Activated T-helper 9 cell treated with anti-CD3 and anti-CD28 coated beads, Interleukin-2, amount 50 U/mL, for 16 hours (primary cell): ENCODE measurements around the gene LRIT3.
"Not testable (repeated sequence)": the region's sequence is repeated elsewhere in the genome, so short reads cannot be mapped to it uniquely, and the experiment has no call there.

Experiments
- DNase-seq: peaks from one replicate; pipeline ENCODE4 v3.0.0-alpha.2; 2020; ENCODE audit warnings: low read depth

The LRIT3 gene

DNA sequence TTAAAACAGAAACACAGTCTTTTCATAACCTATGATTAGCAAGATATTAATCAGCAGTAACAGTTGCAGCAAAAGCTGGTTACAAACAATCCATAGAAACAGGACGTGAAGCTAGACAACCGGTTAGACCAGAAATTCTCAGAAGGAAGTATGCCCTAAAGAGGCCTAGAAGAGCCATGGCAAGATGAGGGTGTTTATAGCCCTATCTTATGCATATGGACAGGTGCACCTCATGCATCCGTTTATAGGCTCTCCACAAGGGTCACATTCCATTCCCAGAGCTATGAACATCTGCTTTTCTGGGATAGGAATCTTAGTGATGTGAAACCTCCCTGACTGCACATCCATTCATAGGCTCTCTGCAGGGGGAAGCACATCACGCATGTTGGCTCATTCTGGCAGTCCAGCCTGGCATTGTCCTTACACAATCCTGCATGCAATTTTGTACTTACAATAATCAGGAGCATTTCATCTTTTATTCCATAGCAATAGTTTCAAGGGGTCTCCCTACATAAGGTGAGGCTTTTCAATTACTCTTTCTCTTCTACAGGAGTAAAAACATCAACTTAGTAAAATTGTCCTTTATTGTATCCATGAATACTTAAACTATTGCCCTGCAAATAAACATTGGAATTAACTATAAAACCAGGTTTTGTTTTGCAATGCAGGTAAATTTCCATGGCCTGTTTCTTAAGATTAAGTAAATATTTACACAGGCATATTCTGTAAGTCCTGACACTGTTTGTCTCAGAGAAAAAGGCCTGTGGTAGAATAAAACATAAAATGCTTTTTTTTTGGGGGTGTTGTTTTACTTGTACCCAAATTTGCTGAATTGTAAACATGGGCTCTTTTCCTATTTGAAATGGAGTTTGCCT, 11.8 kb downstream of the LRIT3 start:
- not testable (repeated sequence) for DNase-seq

DNA sequence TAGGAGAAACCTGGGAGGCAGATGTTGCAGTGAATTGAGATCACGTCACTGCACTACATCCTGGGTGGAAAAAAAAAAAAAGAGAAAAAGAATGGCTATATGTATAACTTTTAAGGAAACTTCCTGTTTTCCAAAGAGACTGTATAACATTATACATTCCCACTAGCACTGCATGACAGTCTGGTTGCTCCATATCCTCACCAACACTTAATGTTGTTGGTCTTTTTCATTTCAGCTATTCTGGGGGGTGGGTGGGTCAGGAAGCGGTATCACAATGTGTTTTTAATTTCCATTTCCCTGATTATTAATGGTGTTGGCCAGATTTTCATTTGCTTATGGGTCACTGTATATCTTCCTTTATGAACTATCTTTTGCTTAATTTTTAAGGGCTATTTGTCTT, 13.4 kb downstream of the LRIT3 start:
- no peak for DNase-seq

DNA sequence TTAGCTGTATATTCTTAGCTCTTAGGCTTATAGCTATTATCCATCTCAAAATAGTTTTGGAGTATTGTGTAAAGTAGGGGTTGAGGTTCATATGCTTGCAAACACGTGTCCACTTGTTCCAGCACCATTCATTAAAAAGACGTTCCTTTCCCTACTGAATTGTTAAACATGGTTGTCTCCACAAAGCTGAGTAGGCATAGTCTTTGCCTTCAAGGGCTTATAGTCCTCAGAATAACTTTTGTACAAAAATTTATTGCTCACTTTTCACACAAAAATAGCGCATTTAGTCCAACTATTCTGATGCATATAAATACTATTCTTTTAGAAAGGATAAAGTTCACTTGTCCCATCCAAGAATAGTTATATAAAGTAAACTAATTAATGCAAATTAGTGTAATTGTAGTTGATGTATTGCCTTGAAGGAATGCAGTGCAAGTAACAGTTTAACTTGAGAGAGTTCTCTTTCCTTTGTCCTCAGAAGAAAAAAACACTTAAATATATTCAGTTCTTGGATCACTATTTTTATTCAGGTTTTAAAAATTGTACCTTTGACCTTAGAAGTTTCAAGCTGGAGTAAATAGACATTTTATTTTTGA, 14.1 kb downstream of the LRIT3 start:
- no peak for DNase-seq

DNA sequence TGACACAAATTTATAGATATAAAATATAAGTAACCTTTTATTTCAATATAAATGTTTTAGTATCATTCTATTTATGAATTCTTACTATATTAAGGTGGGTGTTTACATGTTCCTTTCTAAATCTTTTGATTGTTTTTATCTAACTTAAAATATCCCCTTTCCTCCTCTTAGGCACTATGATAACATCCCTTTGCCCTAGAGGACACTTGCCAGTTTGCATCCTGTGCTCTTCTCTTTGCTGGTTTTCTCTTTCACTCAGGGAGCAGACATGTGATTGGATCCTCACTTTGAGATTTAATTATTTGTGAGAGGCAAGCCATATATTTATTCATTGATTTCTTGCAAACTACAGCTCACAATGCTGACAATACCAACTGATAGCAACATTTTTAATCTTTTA, 16.2 kb downstream of the LRIT3 start:
- no peak for DNase-seq

DNA sequence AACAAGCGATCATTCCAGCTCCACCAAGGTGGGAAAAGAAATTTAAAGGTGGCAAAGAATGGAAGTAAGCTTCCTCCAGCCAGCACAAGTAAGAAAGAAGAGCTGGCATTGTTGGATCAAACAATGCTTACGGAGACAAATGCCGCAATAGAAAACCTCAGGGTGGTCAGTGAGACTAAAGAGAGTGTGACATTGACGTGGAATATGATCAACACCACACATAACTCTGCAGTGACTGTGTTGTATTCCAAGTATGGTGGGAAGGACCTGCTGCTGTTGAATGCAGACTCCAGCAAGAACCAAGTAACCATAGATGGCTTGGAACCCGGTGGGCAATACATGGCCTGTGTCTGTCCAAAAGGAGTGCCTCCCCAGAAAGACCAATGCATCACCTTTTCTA, 22.2 kb downstream of the LRIT3 start:
- DNase-seq: no peak

DNA sequence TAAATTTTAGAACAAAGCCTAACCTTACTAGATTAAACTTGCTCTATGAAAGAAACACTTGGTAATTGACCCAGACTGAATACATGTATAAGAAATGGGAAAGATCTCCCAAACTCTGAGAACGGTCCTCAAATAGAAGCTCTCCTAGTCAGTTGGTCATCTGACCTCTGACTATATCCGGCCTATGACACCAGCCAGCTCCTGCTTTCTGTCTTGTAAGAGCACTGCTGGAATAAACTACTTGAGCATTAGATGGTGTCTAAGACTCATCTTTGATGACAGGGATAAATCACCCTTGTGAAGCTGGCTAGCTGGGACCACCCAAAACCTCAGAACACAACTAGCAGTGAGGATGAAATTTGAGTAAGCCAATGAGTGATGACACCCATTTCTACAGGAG, 24.2 kb downstream of the LRIT3 start:
- no peak for DNase-seq

DNA sequence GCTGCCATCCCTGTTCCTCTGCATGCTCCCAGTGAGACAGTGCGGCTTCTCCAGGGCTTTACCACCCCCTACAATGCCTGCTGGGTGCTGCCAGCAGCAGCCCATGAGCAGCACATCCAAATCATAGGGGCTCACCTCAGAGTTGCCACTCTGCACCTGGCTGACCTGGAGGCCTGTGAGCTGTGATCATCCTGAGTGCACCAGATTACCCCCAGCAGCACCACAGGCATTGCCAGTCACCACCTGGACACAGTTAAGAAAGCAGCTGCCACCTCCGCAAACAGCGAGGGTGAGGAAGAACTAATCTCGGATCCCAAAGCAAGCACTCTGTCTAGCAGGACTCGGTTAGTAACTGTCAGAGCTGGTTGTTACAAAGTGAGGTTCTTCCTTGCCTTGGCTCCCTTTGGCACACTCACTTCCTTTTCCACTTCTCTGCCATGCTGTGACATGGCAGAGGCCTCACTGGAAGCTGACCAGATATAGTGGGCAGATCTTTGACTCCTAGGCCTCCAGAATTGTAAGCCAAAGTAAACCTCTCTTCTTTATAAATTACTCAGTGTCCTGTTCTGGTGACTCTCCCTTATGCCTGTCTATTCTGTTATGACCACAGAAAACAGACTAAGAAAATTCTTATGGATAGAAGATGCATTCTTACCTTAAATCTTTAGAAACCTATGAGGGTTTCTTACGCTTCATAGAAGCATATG, 25.2 kb downstream of the LRIT3 start:
- DNase-seq: no peak

DNA sequence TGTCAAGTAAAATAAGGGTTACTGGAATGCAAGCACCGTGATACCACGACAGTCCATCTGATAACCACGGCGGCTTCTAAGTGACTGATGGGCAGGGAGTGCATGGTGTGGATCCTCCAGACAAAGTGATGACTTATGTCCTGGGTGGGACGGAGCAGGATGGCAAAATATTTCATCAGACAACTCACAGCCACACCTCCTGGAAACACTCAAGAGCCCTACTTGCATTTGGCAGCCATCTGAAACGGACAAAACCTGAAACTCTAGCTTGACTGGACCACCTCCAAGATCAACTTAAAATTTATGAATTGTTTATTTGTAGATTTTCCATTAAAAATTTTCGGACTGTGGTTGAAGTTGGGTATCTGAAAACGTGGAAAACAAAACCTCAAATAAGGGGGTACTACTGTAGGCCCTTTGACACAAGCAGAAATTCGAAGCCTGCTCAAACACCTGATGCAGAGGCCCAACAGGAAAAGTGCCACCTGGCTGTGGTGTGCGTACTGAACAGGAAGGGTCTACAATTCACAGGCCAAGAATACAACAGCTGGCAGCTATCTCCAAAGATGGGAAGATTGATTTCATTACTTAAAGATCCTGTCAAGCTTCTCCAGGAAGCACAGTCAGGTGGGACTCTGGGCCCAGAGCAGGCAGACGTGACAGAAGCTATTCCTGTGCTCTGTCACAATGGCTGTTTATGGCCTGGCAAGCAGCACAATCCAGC, 26.0 kb downstream of the LRIT3 start:
- no peak for DNase-seq

DNA sequence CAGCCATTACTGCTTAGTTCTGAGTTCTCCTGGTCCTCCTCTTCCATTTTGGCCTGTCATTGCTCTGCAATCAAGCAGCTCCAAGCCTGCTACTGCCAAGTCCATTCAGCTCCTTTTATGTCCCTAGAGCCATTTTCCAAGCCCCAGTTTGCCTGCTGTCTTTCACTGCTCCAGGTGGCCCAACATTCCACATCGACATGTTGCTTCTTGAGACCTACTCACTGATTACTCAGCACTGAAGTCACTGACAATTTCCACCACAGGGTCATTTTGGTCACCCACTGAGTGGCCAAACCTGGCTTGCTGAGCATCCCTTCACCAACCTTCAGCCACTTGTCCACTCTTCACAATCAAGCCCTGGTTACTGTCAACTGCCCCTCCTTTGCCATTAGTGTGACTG, 27.2 kb downstream of the LRIT3 start:
- no peak for DNase-seq

DNA sequence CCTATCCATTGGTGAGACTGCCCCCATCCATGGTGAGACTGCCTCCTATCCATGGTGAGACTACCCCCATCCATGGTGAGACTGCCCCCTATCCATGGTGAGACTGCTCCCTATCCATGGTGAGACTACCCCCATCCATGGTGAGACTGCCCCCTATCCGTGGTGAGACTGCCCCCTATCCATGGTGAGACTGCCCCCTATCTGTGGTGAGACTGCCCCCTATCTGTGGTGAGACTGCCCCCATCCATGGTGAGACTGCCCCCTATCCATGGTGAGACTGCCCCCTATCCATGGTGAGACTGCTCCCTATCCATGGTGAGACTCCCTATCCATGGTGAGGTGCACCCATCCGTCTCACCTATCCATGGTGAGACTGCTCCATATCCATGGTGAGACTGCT, 27.6 kb downstream of the LRIT3 start:
- not testable (repeated sequence) for DNase-seq

DNA sequence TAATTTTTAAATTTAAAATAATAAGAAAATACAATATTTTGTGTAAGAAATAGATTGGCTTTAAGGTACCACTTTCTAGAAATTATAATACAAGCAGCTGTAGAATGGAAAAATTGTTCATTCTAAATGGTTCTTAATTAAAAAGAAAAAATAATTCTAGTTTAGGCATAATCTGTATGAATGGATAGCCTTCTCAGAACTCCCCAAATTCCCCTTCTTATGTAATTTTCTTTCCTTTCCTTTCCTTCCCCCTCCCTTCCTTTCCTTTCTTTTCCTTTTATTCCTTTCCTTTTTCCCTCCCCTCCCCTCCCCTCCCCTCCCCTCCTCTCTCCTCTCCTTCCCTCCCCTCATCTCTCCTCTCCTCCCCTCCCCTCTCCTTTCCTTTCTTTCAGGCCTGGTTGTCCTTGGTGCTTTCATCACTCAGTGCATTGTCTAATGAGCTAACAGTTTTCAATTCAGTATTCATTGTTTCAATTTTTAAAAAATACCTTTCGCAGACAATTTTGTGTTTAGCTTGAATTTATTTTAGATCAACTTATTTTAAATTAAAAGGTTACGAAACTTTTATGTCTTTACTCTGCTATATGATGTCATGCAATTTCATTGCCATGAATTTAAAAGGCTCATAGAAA, 28.8 kb downstream of the LRIT3 start:
- no peak for DNase-seq

DNA sequence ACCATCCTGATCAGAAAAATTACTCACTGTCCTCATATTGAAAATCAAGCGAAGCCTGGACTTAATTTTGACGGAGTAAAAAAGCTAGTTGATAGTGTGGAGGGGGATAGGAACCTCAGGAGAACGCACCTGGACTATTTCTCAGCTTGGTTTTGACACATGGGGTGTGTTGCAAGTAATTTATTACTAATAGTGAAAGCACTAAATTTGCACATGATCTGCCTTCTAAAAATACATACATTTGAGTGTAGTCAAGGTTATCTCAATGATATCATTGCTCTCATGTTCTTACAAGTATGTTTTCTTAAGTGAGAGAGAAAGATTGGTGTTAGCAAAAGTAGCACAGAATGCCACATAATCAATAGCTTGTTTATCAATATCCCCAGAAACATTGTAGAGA, 29.5 kb downstream of the LRIT3 start:
- DNase-seq: no peak

DNA sequence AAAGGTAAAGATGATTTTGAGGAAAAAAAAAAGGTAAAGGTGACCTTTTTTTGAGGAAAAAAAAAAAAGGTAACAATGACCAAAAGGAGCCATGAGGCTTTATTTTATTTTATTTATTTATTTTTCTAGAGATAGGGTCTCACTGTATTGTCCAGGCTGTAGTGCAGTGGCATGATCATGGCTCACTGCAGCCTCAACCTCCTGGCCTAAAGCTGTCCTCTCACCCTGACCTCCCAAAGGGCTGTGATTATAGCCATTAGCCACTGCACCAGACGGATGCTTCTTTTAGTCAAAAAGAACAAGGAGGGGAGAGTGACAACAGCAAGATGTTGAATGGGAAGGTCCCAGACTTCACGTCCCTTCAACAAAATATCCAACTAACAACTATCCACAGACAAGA, 30.4 kb downstream of the LRIT3 start:
- DNase-seq: no peak

DNA sequence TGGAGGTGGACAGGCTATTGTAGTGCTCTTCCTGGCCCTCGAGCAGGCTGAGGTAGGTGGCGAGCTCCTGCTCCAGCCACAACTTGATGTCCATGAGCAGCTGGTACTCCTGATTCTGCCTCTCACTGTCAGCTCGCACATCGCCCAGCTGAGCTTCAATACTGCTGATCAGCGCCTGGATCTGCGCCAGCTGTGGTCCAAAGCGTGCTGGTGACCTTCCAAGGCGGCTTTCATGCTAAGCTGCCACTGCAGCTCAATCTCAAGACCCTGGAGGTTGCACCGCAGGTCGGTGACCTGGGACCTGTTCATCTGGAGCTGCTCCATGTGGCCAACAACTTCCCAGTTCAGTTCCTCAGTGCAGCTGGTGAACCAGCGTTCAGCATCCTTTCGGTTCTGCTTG, 31.2 kb downstream of the LRIT3 start:
- no peak for DNase-seq

DNA sequence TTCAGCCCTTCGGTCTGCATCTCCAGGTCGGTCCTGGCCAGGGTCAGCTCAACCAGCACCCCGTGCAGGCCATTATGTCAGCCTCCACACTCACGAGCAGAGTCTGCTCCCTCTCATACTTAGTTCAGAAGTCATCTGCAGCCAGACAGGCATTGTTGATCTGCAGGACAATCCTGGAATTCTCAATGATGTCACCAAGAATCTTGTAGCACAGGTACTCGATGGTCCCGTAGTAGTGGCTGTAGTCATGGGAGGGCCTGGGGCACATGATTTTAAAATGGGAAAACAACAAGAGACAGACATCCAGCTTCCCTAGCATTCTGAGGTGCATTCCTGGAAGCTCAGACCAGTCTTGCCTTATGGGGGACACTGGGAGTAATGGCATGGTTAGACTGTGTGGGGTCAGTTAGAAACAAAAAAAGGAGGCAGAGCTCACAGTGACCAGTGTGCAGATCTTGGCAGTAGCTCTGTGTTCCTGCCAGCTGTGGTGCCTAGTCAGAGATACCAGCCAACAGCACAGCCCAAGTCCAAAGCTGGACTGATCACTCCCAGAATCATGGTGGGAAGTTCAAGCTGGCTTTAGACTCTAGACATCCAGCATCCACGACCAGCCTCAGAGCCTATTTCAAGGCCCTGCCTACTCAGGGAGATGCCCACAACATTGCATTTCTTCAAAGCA, 31.9 kb downstream of the LRIT3 start:
- DNase-seq: no peak

DNA sequence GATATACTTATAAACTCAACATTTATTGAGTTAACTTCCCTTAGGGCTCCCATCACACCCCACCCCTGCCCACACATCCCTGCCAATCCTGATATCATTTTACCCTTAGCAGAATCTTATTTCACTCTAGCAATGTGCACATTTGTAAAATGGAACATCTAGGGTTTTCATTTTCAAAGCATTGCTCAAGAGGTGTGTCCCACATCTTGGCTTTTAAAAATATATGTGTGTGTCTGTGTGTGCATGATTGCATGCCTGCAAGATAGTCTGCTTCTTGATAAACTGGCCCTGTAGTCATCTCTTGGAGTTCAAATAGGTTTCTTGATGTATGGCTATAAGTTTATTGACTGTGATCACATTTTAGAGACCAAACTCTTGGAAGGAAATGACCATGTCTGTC, 38.4 kb downstream of the LRIT3 start:
- DNase-seq: no peak

DNA sequence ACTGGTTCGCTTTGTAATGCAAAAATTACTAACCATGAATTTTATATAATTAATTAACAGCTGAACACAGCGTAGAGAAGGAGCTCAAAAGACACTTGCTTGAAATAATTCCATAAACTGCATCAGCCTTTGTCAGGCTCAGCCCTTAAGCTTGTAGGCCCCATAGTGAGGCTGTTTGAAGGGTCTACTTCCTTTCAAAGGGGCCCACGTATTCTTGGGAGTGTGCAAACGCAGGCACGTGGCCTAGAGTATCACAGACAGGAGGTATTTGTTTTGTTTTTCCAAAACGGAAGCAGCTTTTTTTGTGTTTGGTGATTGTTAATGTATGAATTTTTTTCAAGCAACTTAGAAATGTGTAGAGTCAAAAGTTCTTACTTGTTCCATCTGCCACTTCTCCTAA, 39.2 kb downstream of the LRIT3 start:
- DNase-seq: no peak

DNA sequence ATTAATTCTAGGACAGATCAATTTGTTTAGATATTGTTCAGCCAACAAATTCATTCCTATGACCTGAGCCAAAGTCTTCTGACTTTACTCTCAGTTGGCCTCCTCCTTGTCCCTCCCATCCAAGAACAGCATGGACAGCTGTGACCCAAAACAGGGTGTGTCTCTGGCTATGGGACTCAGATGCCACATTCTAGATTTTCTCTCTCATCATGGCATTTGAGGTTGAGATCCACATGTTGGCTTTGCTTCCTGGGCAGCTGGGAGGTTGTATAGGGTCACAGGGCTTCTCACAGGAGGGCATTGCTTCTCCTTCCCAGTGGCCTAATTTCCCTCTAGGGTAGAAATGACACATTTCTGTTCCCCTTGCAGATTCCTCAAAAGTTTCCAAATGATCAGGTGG, 42.2 kb downstream of the LRIT3 start:
- DNase-seq: no peak

DNA sequence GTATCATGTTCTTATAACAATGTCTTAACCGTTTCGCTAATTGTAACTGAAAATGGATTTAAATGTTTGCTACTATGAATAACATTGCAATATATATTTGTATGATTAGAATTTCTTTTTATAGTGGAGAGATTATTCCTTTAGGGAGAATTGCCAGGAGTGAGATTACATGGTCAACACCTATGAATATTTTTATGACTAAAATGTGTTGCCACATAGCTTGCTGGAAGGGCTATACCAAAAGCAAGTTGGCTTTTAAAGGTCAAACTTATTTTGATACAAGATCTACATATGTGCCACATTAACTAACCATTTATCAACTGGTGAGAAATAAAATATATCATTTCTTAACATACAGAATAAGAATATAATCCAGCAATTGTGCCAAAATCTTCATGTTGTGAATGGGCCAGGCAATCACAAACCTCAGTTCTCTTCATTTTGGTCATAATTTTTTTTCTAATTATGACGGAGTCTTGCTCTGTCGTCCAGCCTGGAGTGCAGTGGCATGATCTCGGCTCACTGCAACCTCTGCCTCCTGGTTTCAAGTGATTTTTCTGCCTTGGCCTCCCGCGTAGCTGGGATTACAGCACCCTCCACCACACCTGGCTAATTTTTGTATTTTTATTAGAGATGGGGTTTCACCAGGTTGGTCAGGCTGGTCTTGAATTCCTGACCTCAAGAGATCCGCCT, 54.8 kb downstream of the LRIT3 start:
- no peak for DNase-seq

DNA sequence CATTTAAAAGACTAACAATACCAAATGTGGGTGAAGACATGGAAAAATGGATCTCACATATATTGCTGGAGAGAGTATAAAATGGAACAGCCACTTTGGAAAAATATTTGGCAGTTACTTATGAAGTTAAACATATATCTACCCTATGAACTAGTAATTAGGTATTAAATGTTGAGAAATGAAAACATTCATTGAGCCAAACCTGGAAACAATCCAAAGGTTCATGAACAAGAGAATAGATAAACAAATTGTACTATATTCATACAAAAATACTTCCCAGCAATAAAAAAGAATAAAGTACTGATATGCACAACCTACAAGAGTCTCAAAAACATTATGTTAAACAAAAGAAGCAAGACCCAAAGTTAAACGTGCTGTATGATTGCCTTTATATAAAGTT, 60.8 kb downstream of the LRIT3 start:
- no peak for DNase-seq

DNA sequence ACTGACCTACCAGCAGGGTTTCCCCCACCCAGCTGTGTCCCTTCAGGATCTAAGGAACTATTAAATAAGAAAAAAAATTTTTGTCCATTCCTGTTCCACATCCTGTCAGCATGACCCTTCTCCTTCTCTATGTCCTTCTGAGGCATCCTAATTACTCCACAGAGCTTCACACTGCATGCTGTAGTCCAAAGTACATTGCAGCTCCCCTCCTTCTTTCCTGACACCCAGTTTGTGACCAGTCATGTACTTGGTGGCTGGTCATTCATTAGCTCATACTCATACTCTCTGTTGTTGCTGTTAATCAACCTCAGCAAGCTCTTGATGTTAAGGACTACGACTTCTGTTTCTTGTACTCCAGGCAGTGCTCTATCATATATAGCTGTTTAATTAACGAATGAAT, 62.3 kb downstream of the LRIT3 start:
- DNase-seq: no peak
